Spinal cord (tissue), 10 donors: Measurements from ENCODE around the gene BLCAP. TPM values are rescaled to one million over a fixed set of nuclear protein-coding genes. Genes with fewer than 3 reads are reported as not detected.
"Not testable (repeated sequence)": the region's sequence is repeated elsewhere in the genome, so short reads cannot be mapped to it uniquely, and the experiment has no call there.

ENCODE experiments used
- DNase-seq, 6 donors: peaks; one replicate each; pipeline versions ENCODE4 v3.0.0 to v3.0.0-alpha.2; 2013 to 2015; ENCODE audit warnings: low spot score in 6 of 6, low read depth in 4 of 6
- H3K27ac ChIP-seq: one replicate; pipeline ENCODE4 v1.5.1; 2013; ENCODE audit warnings: low read depth, low read length, control low read depth
- H3K27me3 ChIP-seq: one replicate; pipeline ENCODE4 v1.6.1; 2013; ENCODE audit warnings: low read length; ENCODE audit not compliant: control insufficient read depth, insufficient read depth
- H3K36me3 ChIP-seq: one replicate; pipeline ENCODE4 v1.6.1; 2013; ENCODE audit warnings: low read length; ENCODE audit not compliant: control insufficient read depth, insufficient read depth
- H3K4me1 ChIP-seq: one replicate; pipeline ENCODE4 v1.6.1; 2013; ENCODE audit warnings: low read length; ENCODE audit not compliant: control insufficient read depth, insufficient read depth
- H3K4me3 ChIP-seq: one replicate; pipeline ENCODE4 v1.5.1; 2013; ENCODE audit warnings: low read depth, low read length, control low read depth
- H3K9me3 ChIP-seq: one replicate; pipeline ENCODE4 v1.6.1; 2013; ENCODE audit warnings: low read length; ENCODE audit not compliant: control insufficient read depth, insufficient read depth
- WGBS: methylation state at CpG from one replicate; pipeline ENCODE4 v1.1.5; 2013; ENCODE audit warnings: missing lambda C conversion rate; ENCODE audit not compliant: insufficient coverage; 5-methylcytosine and 5-hydroxymethylcytosine counted together
- polyA plus RNA-seq, 2 donors: library from polyadenylated mRNA; unstranded; fragments of 120-200 nt; gene quantifications; one replicate each; pipeline ENCODE4 v1.2.1, GENCODE V29; 2013; ENCODE audit not compliant: insufficient read length in 2 of 2
- total RNA-seq, 2 donors: library from RNA; depleted of rRNA in 1 of 2; stranded (reverse); fragments of 120-200 nt in 1 of 2; fragments of >200 nt in 1 of 2; gene quantifications; one replicate each; pipeline versions ENCODE4 v1.2.3 to v1.2.4, GENCODE V29; 2013 to 2014
- donor health status: healthy.

Gene BLCAP
- total and polyA plus RNA-seq, 4 donors, result 87.1 to 274 (median 196) TPM

DNA sequence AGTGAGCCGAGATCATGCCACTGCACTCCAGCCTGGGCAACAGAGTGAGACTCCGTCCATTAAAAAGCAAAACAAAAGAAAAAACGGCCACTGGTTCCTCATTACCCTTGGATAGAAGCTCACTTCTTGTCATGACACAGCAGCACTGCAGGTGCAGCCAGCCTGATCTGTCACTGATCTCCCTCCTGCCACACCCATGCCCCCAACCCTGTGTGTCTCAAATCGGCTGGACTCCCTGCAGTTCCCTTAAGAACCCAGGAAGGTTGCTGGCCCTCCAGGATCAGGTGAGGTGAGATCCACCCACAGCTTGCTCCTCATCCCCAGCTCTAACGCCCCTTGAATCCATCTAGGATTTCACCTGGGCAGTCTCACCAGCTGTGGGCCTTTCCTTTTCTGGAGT, 32.9 kb downstream of the BLCAP start:
- peaks cover 8% of the 10 kb centered on the region for H3K4me1 ChIP-seq
- H3K9me3 ChIP-seq, result no peaks in the 10 kb centered on the region
- 89% methylated on average over 5 of the region's 5 CpGs for WGBS
- H3K4me3 ChIP-seq, result no peak overlapping the region
- DNase-seq, result no peak
- H3K27ac ChIP-seq, result no peak overlapping the region
- H3K27me3 ChIP-seq, result no peaks in the 10 kb centered on the region
- no peaks in the 10 kb centered on the region for H3K36me3 ChIP-seq

GRCh38 chr20:37494301-37494700, 33.4 kb downstream of the BLCAP start:
- 97% methylated on average over 8 of the region's 8 CpGs for WGBS
- DNase-seq, result no peak
- Histone ChIP-seq H3K27ac (no peak overlapping the region), H3K36me3 (no peaks in the 10 kb centered on the region), H3K4me1 (peaks cover 8% of the 10 kb centered on the region), H3K9me3 (no peaks in the 10 kb centered on the region), H3K27me3 (no peaks in the 10 kb centered on the region), H3K4me3 (no peak overlapping the region)

- Histone ChIP-seq H3K9me3 (no peaks in the 10 kb centered on the region), H3K4me1 (peaks cover 8% of the 10 kb centered on the region), H3K27me3 (no peaks in the 10 kb centered on the region), H3K4me3 (no peak overlapping the region), H3K27ac (no peak overlapping the region), H3K36me3 (no peaks in the 10 kb centered on the region)
- DNase-seq, result no peak
- 71% methylated on average over 2 of the region's 2 CpGs for WGBS
These were observed 34.7 kb downstream of the BLCAP start for GRCh38 chr20:37492945-37493344.

GRCh38 chr20:37492096-37492625, 35.5 kb downstream of the BLCAP start:
- H3K4me1 ChIP-seq, result peaks cover 8% of the 10 kb centered on the region
- no peaks in the 10 kb centered on the region for H3K36me3 ChIP-seq
- no peaks in the 10 kb centered on the region for H3K9me3 ChIP-seq
- DNase-seq, result no peak
- WGBS, result 86% methylated on average over 5 of the region's 6 CpGs
- H3K4me3 ChIP-seq, result no peak overlapping the region
- H3K27me3 ChIP-seq, result no peaks in the 10 kb centered on the region
- no peak overlapping the region for H3K27ac ChIP-seq

DNA sequence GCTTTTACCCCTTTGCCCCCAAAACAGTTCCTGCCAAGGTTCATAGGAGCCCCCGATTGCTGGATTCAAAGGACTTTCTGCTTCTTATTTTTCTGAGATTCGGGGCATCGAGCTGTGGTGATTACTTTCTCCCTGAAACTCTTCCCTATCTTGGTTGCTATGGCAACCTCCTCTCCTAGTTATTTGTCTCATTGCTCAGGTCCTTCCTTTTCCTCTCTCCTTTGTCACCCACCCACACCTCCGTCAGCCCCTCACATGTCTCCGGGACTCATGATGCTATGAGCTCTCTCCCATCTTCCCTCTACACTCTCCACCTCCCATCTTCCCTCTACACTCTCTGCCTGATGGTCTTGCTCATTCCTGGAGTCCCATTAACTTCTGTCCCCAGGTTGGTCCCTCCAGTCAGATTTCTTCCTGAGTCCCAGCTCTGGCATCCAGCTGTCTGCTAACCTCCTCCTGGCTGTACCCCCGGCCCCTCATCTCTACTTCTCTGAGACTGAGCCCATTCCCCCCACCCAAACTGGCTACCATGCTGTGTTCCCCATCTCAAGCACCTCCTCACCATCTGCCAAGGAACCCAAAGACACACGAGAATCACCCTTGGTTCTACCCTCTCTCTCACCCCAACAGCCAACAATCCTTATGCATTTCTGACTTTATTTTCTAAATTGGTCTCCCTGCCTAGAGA, 36.9 kb downstream of the BLCAP start:
- Histone ChIP-seq H3K27me3 (no peaks in the 10 kb centered on the region), H3K27ac (no peak overlapping the region)

GRCh38 chr20:37486209-37486608, 41.5 kb downstream of the BLCAP start:
- not testable (repeated sequence) for H3K4me3 ChIP-seq, H3K4me1 ChIP-seq, H3K27me3 ChIP-seq, DNase-seq, H3K27ac ChIP-seq, H3K36me3 ChIP-seq, H3K9me3 ChIP-seq
- WGBS, result no CpG with 5 or more reads among the region's 1 CpG

More for the DNA sequence above, 36.9 kb downstream of the BLCAP start:
- DNase-seq, result peak in 2 of 6 donors; percentile 37 to 91
- Histone ChIP-seq H3K36me3 (no peaks in the 10 kb centered on the region), H3K4me1 (peaks cover 8% of the 10 kb centered on the region), H3K9me3 (no peaks in the 10 kb centered on the region), H3K4me3 (no peak overlapping the region)
- WGBS, result 75% methylated on average over 7 of the region's 7 CpGs

DNA sequence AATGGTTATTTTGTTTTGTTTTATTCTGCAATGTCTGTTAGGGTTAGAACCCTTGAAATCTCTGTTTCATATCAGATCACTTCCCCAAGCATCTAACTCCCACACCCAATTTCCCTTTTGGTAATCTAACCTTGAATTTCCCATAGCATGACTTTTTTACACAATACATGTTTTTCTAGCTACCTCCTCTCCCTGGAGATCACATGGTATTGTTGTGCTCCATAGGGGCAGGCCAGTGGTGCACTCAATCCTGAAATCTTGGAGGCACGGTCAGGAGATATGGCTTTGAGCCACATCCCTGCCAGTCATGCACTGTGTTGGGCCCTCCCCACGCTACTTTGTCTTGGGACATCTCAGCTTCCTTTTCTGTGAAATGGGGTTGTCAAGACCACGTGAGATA, 43.3 kb downstream of the BLCAP start:
- 44% methylated on average over 1 of the region's 3 CpGs for WGBS
- DNase-seq, result no peak
- H3K36me3 ChIP-seq, result no peaks in the 10 kb centered on the region
- H3K27me3 ChIP-seq, result no peaks in the 10 kb centered on the region
- H3K4me1 ChIP-seq, result no peaks in the 10 kb centered on the region
- H3K9me3 ChIP-seq, result no peaks in the 10 kb centered on the region
- no peak overlapping the region for H3K4me3 ChIP-seq
- no peak overlapping the region for H3K27ac ChIP-seq

DNA sequence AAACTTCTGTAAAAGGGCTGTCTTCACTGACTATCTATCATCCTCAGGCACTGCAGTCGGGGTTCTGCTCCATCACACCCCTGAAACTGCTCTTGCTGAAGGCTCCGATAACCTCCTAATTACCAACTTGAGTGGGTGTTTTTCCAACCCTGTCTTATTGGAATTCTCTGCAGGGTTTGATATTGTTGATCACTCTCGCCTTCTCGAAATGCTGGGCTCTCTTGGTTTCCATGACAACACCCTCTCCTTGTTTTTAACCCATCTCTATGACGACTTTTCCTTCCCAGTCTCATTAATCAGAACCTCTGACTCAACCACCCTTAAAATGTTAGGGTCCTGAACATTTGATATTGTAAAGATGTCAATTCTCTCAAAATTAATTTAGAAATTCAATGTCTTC, 46.1 kb downstream of the BLCAP start:
- Histone ChIP-seq H3K9me3 (no peaks in the 10 kb centered on the region), H3K36me3 (no peaks in the 10 kb centered on the region), H3K4me1 (peaks cover 2% of the 10 kb centered on the region), H3K27ac (no peak overlapping the region), H3K27me3 (no peaks in the 10 kb centered on the region), H3K4me3 (no peak overlapping the region)
- peak in 2 of 6 donors; percentile 64 to 87 for DNase-seq
- WGBS, result no CpG with 5 or more reads among the region's 5 CpGs

DNA sequence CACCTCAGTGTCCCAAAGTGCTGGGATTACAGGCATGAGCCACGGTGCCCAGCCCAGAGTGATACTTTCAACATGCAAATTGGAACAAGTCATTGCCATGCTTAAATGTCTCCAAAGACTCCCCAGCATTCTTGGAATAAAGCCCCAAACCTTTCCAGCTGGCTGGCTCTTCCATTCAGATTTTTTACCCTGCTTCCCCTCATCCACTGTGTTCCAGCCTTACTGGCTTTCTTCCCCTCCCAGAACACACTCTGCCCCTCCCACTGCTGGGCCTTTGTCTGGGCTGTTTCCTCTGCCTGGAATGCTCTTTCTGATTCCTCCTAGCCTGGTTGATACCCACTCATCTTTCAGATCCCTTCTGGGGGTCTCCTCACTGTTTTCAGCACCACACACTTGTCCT, 46.8 kb downstream of the BLCAP start:
- DNase-seq, result peak in 2 of 6 donors; percentile 53 to 81
- Histone ChIP-seq H3K9me3 (no peaks in the 10 kb centered on the region), H3K4me3 (no peak overlapping the region), H3K27ac (no peak overlapping the region), H3K4me1 (peaks cover 2% of the 10 kb centered on the region), H3K27me3 (no peaks in the 10 kb centered on the region), H3K36me3 (no peaks in the 10 kb centered on the region)
- WGBS, result 54% methylated on average over 1 of the region's 1 CpG
